ENCODE measurements around the gene LCN1.

DNA sequence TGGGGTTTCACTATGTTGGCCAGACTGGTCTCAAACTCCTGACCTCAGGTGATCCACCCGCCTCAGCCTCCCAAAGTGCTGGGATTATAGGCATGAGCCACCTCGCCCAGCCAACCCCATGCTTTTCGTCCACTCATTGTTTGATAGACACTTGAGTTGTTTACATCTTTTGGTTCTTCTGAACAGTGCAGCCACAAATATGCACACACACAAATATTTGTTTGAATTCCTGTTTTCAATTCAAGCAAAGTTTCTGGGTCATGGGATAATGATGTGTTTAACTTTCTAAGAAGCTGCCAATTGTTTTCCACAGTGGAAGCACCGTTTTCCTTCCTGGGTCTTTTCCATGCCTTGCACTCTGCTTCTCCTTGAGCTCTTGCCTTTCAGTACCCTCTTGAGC lies 33.5 kb downstream of the LCN1 start:
- TF ChIP-seq, protein P1, sequence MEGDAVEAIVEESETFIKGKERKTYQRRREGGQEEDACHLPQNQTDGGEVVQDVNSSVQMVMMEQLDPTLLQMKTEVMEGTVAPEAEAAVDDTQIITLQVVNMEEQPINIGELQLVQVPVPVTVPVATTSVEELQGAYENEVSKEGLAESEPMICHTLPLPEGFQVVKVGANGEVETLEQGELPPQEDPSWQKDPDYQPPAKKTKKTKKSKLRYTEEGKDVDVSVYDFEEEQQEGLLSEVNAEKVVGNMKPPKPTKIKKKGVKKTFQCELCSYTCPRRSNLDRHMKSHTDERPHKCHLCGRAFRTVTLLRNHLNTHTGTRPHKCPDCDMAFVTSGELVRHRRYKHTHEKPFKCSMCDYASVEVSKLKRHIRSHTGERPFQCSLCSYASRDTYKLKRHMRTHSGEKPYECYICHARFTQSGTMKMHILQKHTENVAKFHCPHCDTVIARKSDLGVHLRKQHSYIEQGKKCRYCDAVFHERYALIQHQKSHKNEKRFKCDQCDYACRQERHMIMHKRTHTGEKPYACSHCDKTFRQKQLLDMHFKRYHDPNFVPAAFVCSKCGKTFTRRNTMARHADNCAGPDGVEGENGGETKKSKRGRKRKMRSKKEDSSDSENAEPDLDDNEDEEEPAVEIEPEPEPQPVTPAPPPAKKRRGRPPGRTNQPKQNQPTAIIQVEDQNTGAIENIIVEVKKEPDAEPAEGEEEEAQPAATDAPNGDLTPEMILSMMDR (conservative IDR thresholded peaks at IDR 0.05; ENCODE audit: low read length): no peak
- no peak for TF ChIP-seq EZH2phosphoT487 (IDR thresholded peaks at IDR 0.05; ENCODE audit: borderline replicate concordance)
